AG09309 (cell line): ENCODE results near the gene FRY.

ENCODE experiments used
- DNase-seq: peaks from one replicate; pipeline ENCODE4 v3.0.0-alpha.2; 2010; ENCODE audit warnings: low read depth
- H3K4me3 ChIP-seq: 2 replicates; pipeline ENCODE4 v1.5.1; 2011; ENCODE audit warnings: mild to moderate bottlenecking, low read depth, low read length, moderate library complexity; ENCODE audit not compliant: control insufficient read depth
- TF ChIP-seq, protein P1 (sequence below): IDR thresholded peaks from 2 replicates; pipeline ENCODE4 v1.5.1; 2011; ENCODE audit warnings: mild to moderate bottlenecking, low read depth, low read length, inconsistent platforms; ENCODE audit not compliant: insufficient read depth, control insufficient read depth; ENCODE audit errors: missing control alignments

FRY gene

GRCh38 chr13:32059511-32059984 is 28.0 kb downstream of the FRY start:
- H3K4me3 ChIP-seq, result no peak overlapping the region
- TF ChIP-seq, protein P1, sequence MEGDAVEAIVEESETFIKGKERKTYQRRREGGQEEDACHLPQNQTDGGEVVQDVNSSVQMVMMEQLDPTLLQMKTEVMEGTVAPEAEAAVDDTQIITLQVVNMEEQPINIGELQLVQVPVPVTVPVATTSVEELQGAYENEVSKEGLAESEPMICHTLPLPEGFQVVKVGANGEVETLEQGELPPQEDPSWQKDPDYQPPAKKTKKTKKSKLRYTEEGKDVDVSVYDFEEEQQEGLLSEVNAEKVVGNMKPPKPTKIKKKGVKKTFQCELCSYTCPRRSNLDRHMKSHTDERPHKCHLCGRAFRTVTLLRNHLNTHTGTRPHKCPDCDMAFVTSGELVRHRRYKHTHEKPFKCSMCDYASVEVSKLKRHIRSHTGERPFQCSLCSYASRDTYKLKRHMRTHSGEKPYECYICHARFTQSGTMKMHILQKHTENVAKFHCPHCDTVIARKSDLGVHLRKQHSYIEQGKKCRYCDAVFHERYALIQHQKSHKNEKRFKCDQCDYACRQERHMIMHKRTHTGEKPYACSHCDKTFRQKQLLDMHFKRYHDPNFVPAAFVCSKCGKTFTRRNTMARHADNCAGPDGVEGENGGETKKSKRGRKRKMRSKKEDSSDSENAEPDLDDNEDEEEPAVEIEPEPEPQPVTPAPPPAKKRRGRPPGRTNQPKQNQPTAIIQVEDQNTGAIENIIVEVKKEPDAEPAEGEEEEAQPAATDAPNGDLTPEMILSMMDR, result no peak
- DNase-seq, result no peak

GRCh38 chr13:32060401-32060878 is 28.9 kb downstream of the FRY start:
- H3K4me3 ChIP-seq, result no peak overlapping the region
- TF ChIP-seq, protein P1, result no peak
- DNase-seq, result no peak

- TF ChIP-seq, protein P1, result no peak
- DNase-seq, result no peak
- no peak overlapping the region for H3K4me3 ChIP-seq
Measured at GRCh38 chr13:32063619-32064233, 32.2 kb downstream of the FRY start.

DNA sequence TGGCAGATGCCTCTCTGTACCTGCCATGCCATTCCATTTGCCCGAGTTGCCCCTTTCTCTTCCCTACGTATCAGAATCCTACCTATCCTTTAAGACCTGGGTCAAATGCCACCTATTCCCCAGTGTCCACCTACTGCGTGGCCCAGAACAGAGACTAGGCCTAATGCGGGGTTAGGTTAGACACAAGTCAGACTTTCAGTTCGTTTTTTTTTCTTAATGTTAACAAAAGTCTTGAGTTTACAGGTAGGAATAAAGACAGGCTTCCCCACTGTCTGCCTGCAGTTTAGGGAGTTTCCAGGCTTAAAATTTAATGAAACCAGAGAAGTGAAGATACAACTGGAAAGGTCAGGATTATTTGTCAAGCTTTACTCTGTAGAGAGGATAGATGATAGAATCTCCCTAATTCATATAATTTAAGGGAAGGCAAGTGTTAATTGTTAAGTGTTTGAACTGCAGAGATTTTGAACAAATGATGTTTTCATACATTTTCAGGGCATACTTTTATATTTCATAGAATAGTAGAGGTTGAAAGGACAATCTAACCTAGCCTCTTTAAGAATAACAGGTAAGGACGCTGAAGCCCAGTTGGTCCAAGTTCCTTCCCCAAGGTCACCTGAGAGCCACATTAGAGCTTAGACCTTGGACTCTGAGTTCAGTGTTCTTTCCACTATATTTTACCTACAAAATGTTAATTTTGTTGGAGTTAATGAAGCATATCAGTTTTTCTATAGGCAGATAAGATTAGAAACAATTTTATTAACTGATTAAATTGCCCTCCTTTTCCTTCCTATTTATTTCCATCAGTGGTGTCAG is 35.8 kb downstream of the FRY start:
- TF ChIP-seq, protein P1, result no peak
- no peak for DNase-seq
- no peak overlapping the region for H3K4me3 ChIP-seq

GRCh38 chr13:32068255-32068654 is 36.7 kb downstream of the FRY start:
- no peak for DNase-seq
- H3K4me3 ChIP-seq, result no peak overlapping the region
- TF ChIP-seq, protein P1, result no peak

DNA sequence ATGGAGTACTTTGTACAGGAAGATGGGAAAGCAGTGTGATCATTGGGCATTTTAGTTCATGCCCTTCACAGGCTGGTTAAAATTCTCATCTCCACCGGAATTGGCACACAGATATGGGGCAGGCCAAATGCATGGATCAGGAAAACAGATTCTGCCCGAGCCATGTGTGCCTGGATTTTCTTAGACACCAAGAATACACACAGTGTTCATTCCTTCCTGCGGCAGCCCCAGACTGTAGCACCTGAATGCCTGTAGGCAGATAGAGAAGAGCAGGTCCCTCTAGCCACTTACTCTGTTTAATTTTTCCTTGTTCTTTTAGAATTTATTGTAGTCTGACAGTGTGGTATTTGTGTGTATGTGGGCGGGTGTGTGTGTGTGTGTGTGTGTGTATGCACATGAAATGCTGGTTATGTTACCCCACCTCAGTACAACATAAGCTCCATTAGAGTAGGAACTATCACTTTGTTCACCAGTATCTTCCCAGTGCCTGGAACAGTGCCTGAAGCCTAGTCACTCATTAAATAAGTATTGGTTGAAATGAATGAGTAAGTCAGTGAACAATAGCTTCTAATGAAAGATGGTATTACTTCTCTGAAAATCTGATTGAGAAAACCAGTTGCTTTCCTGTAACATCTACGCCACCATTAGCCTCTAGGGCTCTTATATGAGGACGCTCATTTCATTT is 41.7 kb downstream of the FRY start:
- TF ChIP-seq, protein P1, result no peak
- DNase-seq, result no peak
- H3K4me3 ChIP-seq, result no peak overlapping the region
